Cardiac fibroblast (primary cell): ENCODE measurements around the gene MRO.
"Not testable (repeated sequence)": the region's sequence is repeated elsewhere in the genome, so short reads cannot be mapped to it uniquely, and the experiment has no call there.

Experiments used
- DNase-seq, 2 donors: peaks; one replicate each; pipeline versions ENCODE4 v3.0.0 to v3.0.0-alpha.2; 2010; ENCODE audit warnings: low read depth in 2 of 2
- H3K4me3 ChIP-seq, 2 donors: replicated peaks in 1 of 2; 1 replicate in 1 of 2; 2 replicates in 1 of 2; pipeline ENCODE4 v1.5.1; 2011; ENCODE audit warnings: low read depth in 2 of 2, low read length in 2 of 2, mild to moderate bottlenecking in 2 of 2, moderate library complexity in 1 of 2
- TF ChIP-seq, protein P1 (sequence below): IDR thresholded peaks from one replicate; pipeline ENCODE4 v1.5.1; 2011; ENCODE audit warnings: low read depth, mild to moderate bottlenecking, low read length, inconsistent platforms

The MRO gene

DNA sequence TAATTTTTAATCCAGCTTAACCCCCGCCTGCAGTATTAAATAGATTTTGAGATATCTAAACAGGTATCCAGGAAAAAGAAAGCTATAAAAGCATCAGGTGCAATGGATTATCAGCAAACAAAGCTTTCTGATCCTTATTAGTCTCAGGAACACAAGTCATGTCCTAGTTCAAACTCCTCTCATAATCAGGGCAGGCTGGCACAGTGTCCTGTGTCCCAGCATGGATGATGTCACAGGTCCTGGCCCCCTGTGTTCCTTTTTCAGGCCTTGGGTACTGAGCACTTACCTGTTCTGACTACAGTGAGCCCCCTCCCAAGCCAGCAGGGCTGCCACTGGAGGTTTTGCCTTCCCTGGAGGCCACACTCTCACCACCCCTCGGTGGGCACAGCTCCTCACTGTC, 19.5 kb upstream of the MRO start:
- H3K4me3 ChIP-seq: no peak overlapping the region
- DNase-seq: no peak
- TF ChIP-seq, protein P1, sequence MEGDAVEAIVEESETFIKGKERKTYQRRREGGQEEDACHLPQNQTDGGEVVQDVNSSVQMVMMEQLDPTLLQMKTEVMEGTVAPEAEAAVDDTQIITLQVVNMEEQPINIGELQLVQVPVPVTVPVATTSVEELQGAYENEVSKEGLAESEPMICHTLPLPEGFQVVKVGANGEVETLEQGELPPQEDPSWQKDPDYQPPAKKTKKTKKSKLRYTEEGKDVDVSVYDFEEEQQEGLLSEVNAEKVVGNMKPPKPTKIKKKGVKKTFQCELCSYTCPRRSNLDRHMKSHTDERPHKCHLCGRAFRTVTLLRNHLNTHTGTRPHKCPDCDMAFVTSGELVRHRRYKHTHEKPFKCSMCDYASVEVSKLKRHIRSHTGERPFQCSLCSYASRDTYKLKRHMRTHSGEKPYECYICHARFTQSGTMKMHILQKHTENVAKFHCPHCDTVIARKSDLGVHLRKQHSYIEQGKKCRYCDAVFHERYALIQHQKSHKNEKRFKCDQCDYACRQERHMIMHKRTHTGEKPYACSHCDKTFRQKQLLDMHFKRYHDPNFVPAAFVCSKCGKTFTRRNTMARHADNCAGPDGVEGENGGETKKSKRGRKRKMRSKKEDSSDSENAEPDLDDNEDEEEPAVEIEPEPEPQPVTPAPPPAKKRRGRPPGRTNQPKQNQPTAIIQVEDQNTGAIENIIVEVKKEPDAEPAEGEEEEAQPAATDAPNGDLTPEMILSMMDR: no peak

- DNase-seq: peak; percentile 64 to 85
- H3K4me3 ChIP-seq: no peak overlapping the region
- TF ChIP-seq, protein P1: no peak
Observed at GRCh38 chr18:50836521-50836957, 16.7 kb upstream of the MRO start.

GRCh38 chr18:50833496-50833895, 13.7 kb upstream of the MRO start:
- not testable (repeated sequence) for DNase-seq

DNA sequence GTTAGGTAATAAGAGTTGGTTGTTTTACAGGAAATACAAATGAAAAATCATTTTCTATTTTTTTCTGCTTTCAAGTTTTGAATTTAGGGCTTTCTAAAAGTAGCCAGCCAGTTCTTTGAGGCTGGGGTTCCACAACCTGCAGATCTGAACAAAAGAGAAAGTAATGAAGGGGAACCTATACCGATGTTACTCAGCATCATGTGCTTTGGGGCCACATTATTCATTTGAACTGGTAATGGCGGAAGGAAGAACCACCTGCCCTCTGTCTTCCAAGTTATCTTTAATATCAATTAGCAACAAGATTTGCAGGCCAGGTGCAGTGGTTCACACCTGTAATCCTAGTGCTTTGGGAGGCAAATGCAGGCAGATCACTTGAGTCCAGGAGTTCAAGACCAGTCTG, 12.9 kb upstream of the MRO start:
- H3K4me3 ChIP-seq: no peak overlapping the region
- no peak for DNase-seq
- TF ChIP-seq, protein P1: no peak

More at GRCh38 chr18:50833496-50833895, 13.7 kb upstream of the MRO start:
- H3K4me3 ChIP-seq: not testable (repeated sequence)

DNA sequence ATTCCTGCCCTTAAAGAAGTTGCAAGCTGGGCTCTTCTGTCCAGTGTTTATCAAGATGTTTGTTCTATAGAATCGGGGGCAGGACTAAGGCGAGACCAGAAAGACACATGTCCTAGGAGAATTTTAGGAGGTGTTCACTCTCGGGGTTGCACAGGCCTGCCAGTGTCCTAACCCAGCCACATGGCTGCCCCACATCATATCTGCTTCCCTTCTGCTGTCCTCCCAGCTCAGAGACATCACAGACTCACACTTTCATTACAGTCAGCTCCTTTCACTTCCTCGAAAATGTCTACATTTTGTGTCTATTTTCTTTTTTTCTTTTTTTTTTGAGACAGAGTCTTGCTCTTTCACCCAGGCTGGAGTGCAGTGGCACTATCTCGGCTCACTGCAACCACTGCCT, 10.7 kb upstream of the MRO start:
- no peak overlapping the region for H3K4me3 ChIP-seq
- TF ChIP-seq, protein P1: no peak
- no peak for DNase-seq

DNA sequence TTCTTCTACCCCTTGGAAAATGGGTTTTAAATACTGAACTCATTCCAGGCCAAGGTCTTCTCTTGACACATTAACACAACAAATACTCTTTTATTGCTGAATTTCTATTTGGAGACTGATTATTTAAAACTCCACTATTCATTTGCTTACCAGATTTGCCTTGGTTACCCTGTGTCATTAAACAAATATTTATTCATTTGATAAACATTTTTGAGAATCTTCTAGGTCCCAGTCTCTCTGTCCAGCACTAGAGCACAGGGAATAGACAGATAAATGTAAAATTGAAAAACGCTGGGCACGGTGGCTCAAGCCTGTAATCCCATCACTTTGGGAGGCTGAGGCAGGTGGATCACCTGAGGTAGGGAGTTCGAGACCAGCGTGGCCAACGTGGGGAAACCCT, 9.8 kb upstream of the MRO start:
- DNase-seq: no peak
- TF ChIP-seq, protein P1: no peak

DNA sequence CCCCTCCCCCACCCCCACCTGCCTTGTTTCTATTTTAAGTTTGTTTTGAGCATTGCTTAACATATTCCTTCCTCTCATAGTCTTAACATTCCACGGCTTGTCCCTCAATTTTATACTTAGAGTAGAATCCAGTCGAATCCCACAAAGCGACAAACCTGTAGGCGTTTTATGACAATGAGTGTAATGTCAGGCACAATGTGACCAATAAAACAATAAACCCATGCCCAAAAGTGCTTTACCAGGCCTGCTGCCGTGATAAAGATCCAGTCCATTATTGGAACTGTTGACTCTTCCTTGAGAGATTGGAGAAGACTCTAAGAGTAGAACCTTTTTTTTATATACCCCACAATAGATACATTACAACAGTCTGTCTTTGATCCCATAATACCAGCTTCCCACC, 6.2 kb upstream of the MRO start:
- DNase-seq: no peak
- H3K4me3 ChIP-seq: no peak overlapping the region
- TF ChIP-seq, protein P1: no peak

More for the DNA sequence above, 9.8 kb upstream of the MRO start:
- H3K4me3 ChIP-seq: no peak overlapping the region
